GM20000 (cell line): ENCODE measurements around the gene LRRC8B.
"Not testable (repeated sequence)": the region's sequence is repeated elsewhere in the genome, so short reads cannot be mapped to it uniquely, and the experiment has no call there.

Experiments used
- DNase-seq: peaks from one replicate; pipeline ENCODE4 v3.0.0; 2012; ENCODE audit warnings: low spot score
- CTCF ChIP-seq: IDR thresholded peaks from 2 replicates; pipeline ENCODE4 v1.5.1; 2012; ENCODE audit warnings: mild to moderate bottlenecking, control low read depth; ENCODE audit errors: extremely low read depth, missing control alignments

The LRRC8B gene

DNA sequence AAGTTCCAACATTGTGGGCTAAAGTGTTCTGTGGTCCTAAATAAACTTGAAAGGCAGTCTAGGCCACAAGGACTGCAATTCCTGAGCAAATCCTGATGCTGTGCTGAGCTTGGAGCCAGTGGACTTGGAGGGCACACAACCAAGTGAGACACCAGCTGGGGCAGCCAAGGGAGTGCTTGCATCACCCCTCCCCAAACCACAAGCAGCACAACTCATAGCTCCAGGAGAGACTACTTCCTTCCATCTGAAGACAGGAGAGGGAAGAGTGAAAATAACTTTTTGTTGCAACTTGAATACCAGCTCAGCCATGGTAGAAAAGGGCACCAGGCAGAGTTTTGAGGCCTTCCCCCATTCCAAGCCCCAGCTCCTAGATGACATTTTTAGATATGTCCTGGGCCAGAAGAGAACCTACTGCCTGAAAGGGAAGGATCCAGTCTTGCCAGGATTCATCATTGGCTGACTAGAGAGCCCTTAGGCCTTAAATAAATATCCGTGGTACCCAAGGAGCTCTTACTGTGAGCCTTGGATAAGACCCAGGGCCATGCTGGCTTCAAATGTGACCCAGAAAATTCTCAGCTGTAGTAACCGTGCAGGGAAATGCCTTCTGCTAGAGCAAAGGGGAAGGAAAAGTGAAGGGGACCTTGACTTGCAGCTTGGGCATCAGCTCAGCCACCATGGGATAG lies 35.4 kb upstream of the LRRC8B start:
- TF ChIP-seq CTCF = no peak
- no peak for DNase-seq

GRCh38 chr1:89490389-89490788 lies 34.2 kb upstream of the LRRC8B start:
- DNase-seq = no peak
- no peak for TF ChIP-seq CTCF

DNA sequence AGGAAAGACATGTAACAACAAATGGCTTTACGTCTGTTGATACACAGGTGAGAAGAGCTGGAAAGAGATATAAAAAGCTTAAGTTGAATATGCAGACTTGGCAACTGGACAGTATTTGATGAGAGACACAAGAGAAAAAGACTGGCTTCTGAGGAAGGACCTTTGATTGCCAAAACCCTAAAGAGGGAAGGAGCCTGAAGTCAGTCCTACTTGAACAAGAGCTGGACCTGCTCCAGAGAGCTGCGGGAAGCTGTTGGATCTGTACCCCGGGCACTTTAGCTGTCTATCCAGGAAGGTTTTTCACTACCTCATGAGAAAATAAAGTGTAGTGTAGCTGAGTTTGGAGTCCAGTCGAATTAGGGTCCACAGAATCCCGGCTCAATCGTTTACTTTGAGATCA lies 25.3 kb upstream of the LRRC8B start:
- TF ChIP-seq CTCF = no peak
- no peak for DNase-seq

DNA sequence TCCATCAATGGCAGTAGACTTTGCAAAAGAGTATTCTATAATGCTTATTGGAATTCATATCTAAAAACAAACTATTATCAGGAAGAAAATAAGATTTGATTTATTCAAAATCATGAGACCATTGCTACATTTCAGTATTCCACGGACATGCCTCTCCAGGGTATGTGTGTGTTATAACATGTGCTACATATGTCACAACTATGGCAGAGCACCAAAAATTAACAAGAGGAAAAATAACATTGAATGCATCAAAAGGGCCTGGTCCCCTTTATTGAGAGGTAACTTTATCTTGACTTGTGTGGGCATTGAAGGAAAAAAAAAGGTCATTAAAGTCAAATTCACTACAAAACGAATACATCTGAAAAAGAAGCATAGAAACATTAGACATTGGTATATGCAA lies 22.6 kb upstream of the LRRC8B start:
- TF ChIP-seq CTCF = no peak
- no peak for DNase-seq

- DNase-seq = no peak
- no peak for TF ChIP-seq CTCF
Observed at GRCh38 chr1:89502895-89503294, 21.7 kb upstream of the LRRC8B start.

DNA sequence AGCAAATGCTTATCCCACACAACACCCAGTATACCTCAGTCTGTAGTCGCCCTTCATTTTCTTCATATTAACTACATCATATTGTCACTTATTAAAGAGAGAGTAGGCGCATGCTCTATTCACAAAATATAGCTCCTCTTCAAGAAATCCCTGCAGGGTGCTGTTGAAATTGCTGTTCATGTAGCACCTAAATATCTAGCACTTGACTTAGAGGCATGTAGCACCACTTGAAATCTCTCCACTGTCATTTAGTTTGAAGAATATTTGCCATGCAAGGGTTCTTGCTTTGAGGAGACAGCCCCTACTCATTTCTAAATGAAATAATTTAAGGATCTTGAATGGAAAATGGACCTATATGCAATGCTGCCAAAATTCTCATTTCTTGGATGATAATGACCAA lies 20.9 kb upstream of the LRRC8B start:
- DNase-seq = no peak
- no peak for TF ChIP-seq CTCF

DNA sequence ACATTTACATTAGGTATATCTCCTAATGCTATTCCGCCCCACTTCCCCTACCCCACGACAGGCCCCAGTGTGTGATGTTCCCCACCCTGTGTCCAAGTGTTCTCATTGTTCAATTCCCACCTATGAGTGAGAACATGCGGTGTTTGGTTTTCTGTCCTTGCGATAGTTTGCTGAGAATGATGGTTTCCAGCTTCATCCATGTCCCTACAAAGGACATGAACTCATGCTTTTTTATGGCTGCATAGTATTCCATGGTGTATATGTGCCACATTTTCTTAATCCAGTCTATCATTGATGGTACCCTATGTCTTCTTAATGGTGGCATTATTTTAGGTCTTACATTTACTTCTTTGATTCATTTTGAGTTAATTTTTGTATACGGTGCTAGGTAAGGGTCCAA lies 14.6 kb upstream of the LRRC8B start:
- not testable (repeated sequence) for DNase-seq

- TF ChIP-seq CTCF = no peak
- DNase-seq = no peak
Observed at GRCh38 chr1:89512996-89513720, 11.5 kb upstream of the LRRC8B start.
